HFFc6 (cell line): ENCODE measurements around the gene JAZF1. TPM values are rescaled to one million over a fixed set of nuclear protein-coding genes. Genes with fewer than 3 reads are reported as not detected.

Source experiments
- DNase-seq: peaks from one replicate; pipeline ENCODE4 v3.0.0-alpha.2; 2018
- H3K27ac Mint-ChIP-seq: 2 replicates; pipeline ENCODE4 v1.8.0; 2020; ENCODE audit warnings: mild to moderate bottlenecking, mixed read lengths
- H3K27me3 Mint-ChIP-seq: 2 replicates; pipeline ENCODE4 v1.8.0; 2021; ENCODE audit warnings: mild to moderate bottlenecking, moderate library complexity, mixed read lengths; ENCODE audit not compliant: insufficient read depth
- H3K36me3 Mint-ChIP-seq: 2 replicates; pipeline ENCODE4 v1.8.0; 2021; ENCODE audit warnings: low read depth, mixed read lengths
- H3K4me1 Mint-ChIP-seq: 2 replicates; pipeline ENCODE4 v1.8.0; 2020; ENCODE audit warnings: low read depth, mixed read lengths
- H3K4me3 Mint-ChIP-seq: 2 replicates; pipeline ENCODE4 v1.8.0; 2020; ENCODE audit warnings: mild to moderate bottlenecking, moderate library complexity, mixed read lengths
- H3K9me3 Mint-ChIP-seq: 2 replicates; pipeline ENCODE4 v1.8.0; 2020; ENCODE audit warnings: mild to moderate bottlenecking, mixed read lengths
- CTCF ChIP-seq: fragments of 200-600 bp; sonication (generic); IDR thresholded peaks from 2 replicates; pipeline ENCODE4 v1.5.0; 2021; ENCODE audit warnings: antibody characterized with exemption, mild to moderate bottlenecking
- total RNA-seq, 6 experiments: library from RNA; stranded (reverse); fragmentation: NEBNext Ultra II Directional; extraction: Animal tissue kit (Norgen Biotek cat#: 25700); gene quantifications; 2 replicates in 1 of 6; 3 replicates in 5 of 6; pipeline ENCODE4 v1.2.3, GENCODE V29; 2021

The JAZF1 gene
- total RNA-seq, 6 experiments from 2014 or later, result 17.5 to 26.3 (median 21.4) TPM

GRCh38 chr7:27839099-27839498 is 341.5 kb downstream of the JAZF1 start:
- Mint-ChIP-seq H3K27me3 (peaks cover 12% of the 10 kb centered on the region; the same call in 1 of the 2 replicates), H3K9me3 (no peaks in the 10 kb centered on the region), H3K4me3 (no peak overlapping the region), H3K27ac (no peak overlapping the region), H3K36me3 (peaks cover 8% of the 10 kb centered on the region; the same call in 1 of the 2 replicates), H3K4me1 (peaks cover 15% of the 10 kb centered on the region)
- DNase-seq, result no peak
- TF ChIP-seq CTCF, result no peak

- Mint-ChIP-seq H3K27me3 (peaks cover 16% of the 10 kb centered on the region; the same call in 1 of the 2 replicates), H3K4me3 (no peak overlapping the region), H3K4me1 (no peaks in the 10 kb centered on the region), H3K9me3 (no peaks in the 10 kb centered on the region), H3K27ac (no peak overlapping the region), H3K36me3 (peaks cover 8% of the 10 kb centered on the region; the same call in 1 of the 2 replicates)
- DNase-seq, result no peak
- 0 out of 2 replicates have a peak, but pooled peaks have one; percentile 11 for TF ChIP-seq CTCF
Measured at GRCh38 chr7:27836536-27836935, 344.1 kb downstream of the JAZF1 start.

- H3K36me3 Mint-ChIP-seq, result peaks cover 8% of the 10 kb centered on the region; the same call in 1 of the 2 replicates
- H3K4me1 Mint-ChIP-seq, result no peaks in the 10 kb centered on the region
- no peak for DNase-seq
- no peak overlapping the region for H3K4me3 Mint-ChIP-seq
- no peak for TF ChIP-seq CTCF
- peaks cover 16% of the 10 kb centered on the region; the same call in 1 of the 2 replicates for H3K27me3 Mint-ChIP-seq
- H3K27ac Mint-ChIP-seq, result no peak overlapping the region
- no peaks in the 10 kb centered on the region for H3K9me3 Mint-ChIP-seq
Measured at GRCh38 chr7:27835376-27835775, 345.2 kb downstream of the JAZF1 start.

DNA sequence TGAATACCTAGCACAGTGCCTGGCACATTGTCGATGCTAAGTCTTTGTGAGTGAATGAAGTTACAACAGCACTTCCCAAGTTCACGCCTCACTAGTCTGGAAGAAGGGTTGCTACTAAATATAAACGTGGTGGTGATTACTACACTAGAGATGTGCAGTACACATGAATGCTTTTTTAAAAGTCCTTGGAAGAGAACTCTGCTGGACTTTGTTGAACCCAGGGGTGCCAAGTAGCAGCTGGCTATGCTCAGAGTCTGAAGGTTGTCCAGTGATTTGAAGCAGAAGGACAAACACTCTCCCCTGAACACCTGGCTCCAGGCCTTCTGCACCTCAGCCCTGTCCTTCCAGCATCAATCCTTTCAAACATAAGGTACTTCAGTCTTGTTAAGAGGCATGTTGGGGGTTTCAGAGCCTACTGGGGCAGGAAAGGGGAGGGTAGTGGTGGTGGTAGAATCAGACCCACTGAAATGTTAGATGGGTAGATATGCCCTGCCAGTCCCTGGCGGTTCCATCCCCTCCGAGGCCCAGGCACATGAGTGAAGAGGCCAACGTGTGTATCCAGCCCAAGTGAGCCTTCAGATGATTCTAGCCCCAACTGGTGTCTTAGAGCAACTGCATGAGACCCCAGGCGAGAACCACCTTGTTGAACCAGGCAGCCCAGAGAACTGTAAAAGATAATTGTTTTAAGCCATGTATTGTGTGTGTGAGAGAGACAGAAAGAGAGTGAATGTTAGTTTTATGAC is 346.2 kb downstream of the JAZF1 start:
- Mint-ChIP-seq H3K36me3 (peaks cover 8% of the 10 kb centered on the region; the same call in 1 of the 2 replicates), H3K9me3 (no peaks in the 10 kb centered on the region), H3K27me3 (peaks cover 16% of the 10 kb centered on the region; the same call in 1 of the 2 replicates), H3K27ac (no peak overlapping the region), H3K4me1 (no peaks in the 10 kb centered on the region), H3K4me3 (no peak overlapping the region)
- no peak for DNase-seq
- TF ChIP-seq CTCF, result no peak

DNA sequence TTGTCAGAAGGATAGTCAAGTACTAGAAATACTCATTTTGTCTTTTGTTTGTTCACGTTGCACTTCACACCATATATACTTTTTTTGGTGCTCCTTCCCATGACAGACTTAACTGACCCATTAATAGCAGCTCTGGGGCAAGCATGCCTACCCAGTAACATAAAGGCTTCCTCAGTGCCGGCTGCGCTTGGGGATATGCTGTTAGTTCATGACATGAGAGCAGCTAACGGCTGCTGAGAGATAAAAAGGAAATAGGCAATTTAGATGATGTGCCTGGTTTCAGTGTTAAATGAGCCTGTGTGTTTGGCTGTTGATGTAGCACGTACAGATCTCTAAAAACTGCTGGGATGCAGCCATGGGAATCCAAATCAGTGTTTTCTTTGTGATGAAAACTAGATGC is 354.2 kb downstream of the JAZF1 start:
- no peak for DNase-seq
- peaks cover 7% of the 10 kb centered on the region; the same call in 1 of the 2 replicates for H3K4me1 Mint-ChIP-seq
- no peak for TF ChIP-seq CTCF
- no peaks in the 10 kb centered on the region; the same call in 1 of the 2 replicates for H3K27me3 Mint-ChIP-seq
- no peak overlapping the region for H3K27ac Mint-ChIP-seq
- H3K36me3 Mint-ChIP-seq, result peaks cover 11% of the 10 kb centered on the region
- no peaks in the 10 kb centered on the region for H3K9me3 Mint-ChIP-seq
- H3K4me3 Mint-ChIP-seq, result no peak overlapping the region
